HCEC 1CT (cell line): ENCODE measurements around the gene NPC2.

Experiments used
- DNase-seq: peaks from one replicate; pipeline ENCODE4 v3.0.0-alpha.2; 2017

The NPC2 gene

GRCh38 chr14:74518221-74518620 is 25.1 kb upstream of the NPC2 start:
- no peak for DNase-seq

GRCh38 chr14:74517731-74518130 is 24.6 kb upstream of the NPC2 start:
- DNase-seq: no peak

GRCh38 chr14:74516451-74517160 is 23.5 kb upstream of the NPC2 start:
- no peak for DNase-seq

GRCh38 chr14:74515891-74516412 is 22.8 kb upstream of the NPC2 start:
- DNase-seq: no peak

- DNase-seq: peak; percentile 33
Measured at GRCh38 chr14:74514471-74514941, 21.4 kb upstream of the NPC2 start.

- DNase-seq: no peak
Measured at GRCh38 chr14:74511966-74512830, 19.1 kb upstream of the NPC2 start.

- peak; percentile 36 for DNase-seq
Measured at GRCh38 chr14:74510959-74511409, 17.9 kb upstream of the NPC2 start.

- DNase-seq: no peak
Measured at GRCh38 chr14:74510223-74510931, 17.3 kb upstream of the NPC2 start.

- DNase-seq: no peak
Measured at GRCh38 chr14:74509587-74510222, 16.6 kb upstream of the NPC2 start.

GRCh38 chr14:74508844-74509428 is 15.8 kb upstream of the NPC2 start:
- DNase-seq: no peak

GRCh38 chr14:74508292-74508731 is 15.2 kb upstream of the NPC2 start:
- no peak for DNase-seq

GRCh38 chr14:74507840-74508239 is 14.7 kb upstream of the NPC2 start:
- DNase-seq: no peak

- DNase-seq: no peak
Measured at GRCh38 chr14:74507085-74507484, 14.0 kb upstream of the NPC2 start.

- DNase-seq: no peak
Measured at GRCh38 chr14:74506411-74506851, 13.3 kb upstream of the NPC2 start.

GRCh38 chr14:74505831-74506230 is 12.7 kb upstream of the NPC2 start:
- DNase-seq: no peak

- no peak for DNase-seq
Measured at GRCh38 chr14:74504874-74505720, 12.0 kb upstream of the NPC2 start.

- DNase-seq: no peak
Measured at GRCh38 chr14:74504412-74504811, 11.3 kb upstream of the NPC2 start.

- DNase-seq: no peak
Measured at GRCh38 chr14:74503938-74504335, 10.8 kb upstream of the NPC2 start.

GRCh38 chr14:74503291-74503937 is 10.3 kb upstream of the NPC2 start:
- DNase-seq: no peak

- DNase-seq: peak; percentile 48
Measured at GRCh38 chr14:74502236-74503019, 9.3 kb upstream of the NPC2 start.
